Progenitor cell of endocrine pancreas (in vitro differentiated cells): ENCODE measurements around the gene CDC14A. TPM values are rescaled to one million over a fixed set of nuclear protein-coding genes. Genes with fewer than 3 reads are reported as not detected.
A peak's percentile ranks its signal among the peaks of the same experiment; 100 is the strongest.

Experiments
- DNase-seq: peaks from one replicate; pipeline ENCODE4 v3.0.0; 2021; ENCODE audit warnings: low spot score; ENCODE audit not compliant: unreplicated experiment
- H3K27ac Mint-ChIP-seq: 2 replicates; pipeline ENCODE4 v1.8.0; 2021; ENCODE audit warnings: mild to moderate bottlenecking, moderate library complexity, mixed read lengths
- H3K27me3 Mint-ChIP-seq: 2 replicates; pipeline ENCODE4 v1.8.0; 2021; ENCODE audit warnings: mixed read lengths
- H3K36me3 Mint-ChIP-seq: 2 replicates; pipeline ENCODE4 v1.8.0; 2022; ENCODE audit warnings: mixed read lengths; ENCODE audit not compliant: insufficient read depth
- H3K4me1 Mint-ChIP-seq: 2 replicates; pipeline ENCODE4 v1.8.0; 2021; ENCODE audit warnings: low read depth, mixed read lengths
- H3K4me3 Mint-ChIP-seq: 2 replicates; pipeline ENCODE4 v1.8.0; 2021; ENCODE audit warnings: low read depth, mild to moderate bottlenecking, moderate library complexity, mixed read lengths
- H3K9me3 Mint-ChIP-seq: 2 replicates; pipeline ENCODE4 v1.8.0; 2021; ENCODE audit warnings: low read depth, mixed read lengths
- total RNA-seq: library from RNA; stranded (reverse); gene quantifications from 2 replicates; pipeline ENCODE4 v1.2.1, GENCODE V29; 2021
- TF ChIP-seq, protein P1 (sequence below): fragments of 200-600 bp; sonication (generic); IDR thresholded peaks from one replicate; pipeline ENCODE4 v1.5.0; 2021; ENCODE audit warnings: antibody characterized with exemption, mild to moderate bottlenecking; ENCODE audit not compliant: unreplicated experiment

CDC14A gene
- total RNA-seq, 1 donor from 2014 or later: 23.3 TPM

- no peak for DNase-seq
- TF ChIP-seq, protein P1, sequence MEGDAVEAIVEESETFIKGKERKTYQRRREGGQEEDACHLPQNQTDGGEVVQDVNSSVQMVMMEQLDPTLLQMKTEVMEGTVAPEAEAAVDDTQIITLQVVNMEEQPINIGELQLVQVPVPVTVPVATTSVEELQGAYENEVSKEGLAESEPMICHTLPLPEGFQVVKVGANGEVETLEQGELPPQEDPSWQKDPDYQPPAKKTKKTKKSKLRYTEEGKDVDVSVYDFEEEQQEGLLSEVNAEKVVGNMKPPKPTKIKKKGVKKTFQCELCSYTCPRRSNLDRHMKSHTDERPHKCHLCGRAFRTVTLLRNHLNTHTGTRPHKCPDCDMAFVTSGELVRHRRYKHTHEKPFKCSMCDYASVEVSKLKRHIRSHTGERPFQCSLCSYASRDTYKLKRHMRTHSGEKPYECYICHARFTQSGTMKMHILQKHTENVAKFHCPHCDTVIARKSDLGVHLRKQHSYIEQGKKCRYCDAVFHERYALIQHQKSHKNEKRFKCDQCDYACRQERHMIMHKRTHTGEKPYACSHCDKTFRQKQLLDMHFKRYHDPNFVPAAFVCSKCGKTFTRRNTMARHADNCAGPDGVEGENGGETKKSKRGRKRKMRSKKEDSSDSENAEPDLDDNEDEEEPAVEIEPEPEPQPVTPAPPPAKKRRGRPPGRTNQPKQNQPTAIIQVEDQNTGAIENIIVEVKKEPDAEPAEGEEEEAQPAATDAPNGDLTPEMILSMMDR: no peak
Measured at GRCh38 chr1:100476735-100477290, 124.5 kb downstream of the CDC14A start.

DNA sequence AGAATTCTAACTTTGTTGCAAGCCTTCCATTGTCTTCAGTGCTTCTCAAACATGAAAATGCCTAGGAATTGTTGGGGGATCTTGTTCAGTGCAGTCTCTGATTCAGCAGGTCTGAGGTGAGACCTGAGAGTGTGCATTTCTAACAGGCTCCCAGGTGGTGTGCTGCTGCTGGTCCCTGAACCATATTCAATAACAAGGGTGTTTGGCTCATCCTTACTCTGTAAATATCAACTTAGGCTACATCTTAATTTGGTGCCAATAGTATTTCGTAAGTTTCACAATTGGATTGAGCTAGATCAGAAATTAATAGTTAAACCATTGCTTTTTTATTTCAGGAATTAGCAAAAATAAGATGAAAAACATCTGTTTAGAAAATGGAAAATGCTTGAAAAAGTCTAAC is 126.5 kb downstream of the CDC14A start:
- Mint-ChIP-seq H3K4me3 (no peak overlapping the region), H3K4me1 (peaks cover 4% of the 10 kb centered on the region), H3K36me3 (peaks cover 13% of the 10 kb centered on the region), H3K27ac (peak overlapping the region; percentile 2), H3K9me3 (peaks cover under 1% of the 10 kb centered on the region), H3K27me3 (no peaks in the 10 kb centered on the region)
- TF ChIP-seq, protein P1: no peak
- DNase-seq: no peak

More at GRCh38 chr1:100476735-100477290, 124.5 kb downstream of the CDC14A start:
- peaks cover 5% of the 10 kb centered on the region for H3K4me1 Mint-ChIP-seq
- H3K4me3 Mint-ChIP-seq: no peak overlapping the region
- no peaks in the 10 kb centered on the region for H3K27me3 Mint-ChIP-seq
- H3K9me3 Mint-ChIP-seq: peaks cover 2% of the 10 kb centered on the region
- H3K36me3 Mint-ChIP-seq: peaks cover 15% of the 10 kb centered on the region
- no peak overlapping the region for H3K27ac Mint-ChIP-seq

GRCh38 chr1:100479620-100480338 is 127.5 kb downstream of the CDC14A start:
- Mint-ChIP-seq H3K27me3 (no peaks in the 10 kb centered on the region), H3K27ac (no peak overlapping the region)
- TF ChIP-seq, protein P1: no peak

GRCh38 chr1:100481303-100481702 is 129.0 kb downstream of the CDC14A start:
- H3K27me3 Mint-ChIP-seq: no peaks in the 10 kb centered on the region
- H3K27ac Mint-ChIP-seq: no peak overlapping the region
- H3K4me1 Mint-ChIP-seq: peaks cover 10% of the 10 kb centered on the region
- DNase-seq: no peak
- no peak overlapping the region for H3K4me3 Mint-ChIP-seq
- TF ChIP-seq, protein P1: no peak
- H3K36me3 Mint-ChIP-seq: peaks cover 15% of the 10 kb centered on the region
- H3K9me3 Mint-ChIP-seq: no peaks in the 10 kb centered on the region

More at GRCh38 chr1:100479620-100480338, 127.5 kb downstream of the CDC14A start:
- Mint-ChIP-seq H3K4me1 (no peaks in the 10 kb centered on the region), H3K4me3 (no peak overlapping the region), H3K9me3 (no peaks in the 10 kb centered on the region), H3K36me3 (peaks cover 15% of the 10 kb centered on the region)
- no peak for DNase-seq

GRCh38 chr1:100482167-100482566 is 129.9 kb downstream of the CDC14A start:
- Mint-ChIP-seq H3K27me3 (no peaks in the 10 kb centered on the region), H3K36me3 (peaks cover 15% of the 10 kb centered on the region), H3K27ac (no peak overlapping the region), H3K9me3 (no peaks in the 10 kb centered on the region), H3K4me1 (peaks cover 10% of the 10 kb centered on the region), H3K4me3 (no peak overlapping the region)
- no peak for DNase-seq
- TF ChIP-seq, protein P1: no peak
